Astrocyte of the hippocampus (primary cell): ENCODE data around the gene MEGF6.

Experiments used
- DNase-seq: peaks from one replicate; pipeline ENCODE4 v3.0.0; 2011; ENCODE audit warnings: low read depth, low spot score

Gene MEGF6

GRCh38 chr1:3611170-3612019 lies at the start of gene MEGF6:
Gene MEGF6, minus strand, starts transcription at chr1:3611508. Its CDS starts 240 bp downstream, at chr1:3611268.
- peak; percentile 84 for DNase-seq

- DNase-seq, result no peak
Observed at GRCh38 chr1:3660704-3661103, 49.4 kb upstream of the MEGF6 start.

GRCh38 chr1:3659093-3659492 lies 47.8 kb upstream of the MEGF6 start:
- no peak for DNase-seq

- DNase-seq, result no peak
Observed at GRCh38 chr1:3658231-3658615, 46.9 kb upstream of the MEGF6 start.

- DNase-seq, result no peak
Observed at GRCh38 chr1:3657578-3658230, 46.4 kb upstream of the MEGF6 start.

GRCh38 chr1:3657096-3657475 lies 45.8 kb upstream of the MEGF6 start:
- no peak for DNase-seq

- no peak for DNase-seq
Observed at GRCh38 chr1:3656450-3657095, 45.3 kb upstream of the MEGF6 start.

GRCh38 chr1:3654549-3655281 lies 43.4 kb upstream of the MEGF6 start:
- DNase-seq, result no peak

- DNase-seq, result no peak
Observed at GRCh38 chr1:3653286-3653618, 41.9 kb upstream of the MEGF6 start.

- DNase-seq, result no peak
Observed at GRCh38 chr1:3652548-3653285, 41.4 kb upstream of the MEGF6 start.

GRCh38 chr1:3651930-3652547 lies 40.7 kb upstream of the MEGF6 start, which contains the start of gene TP73:
Gene TP73, plus strand, starts transcription at chr1:3652516. Its CDS starts 29,850 bp downstream, at chr1:3682366.
- peak; percentile 15 for DNase-seq

- DNase-seq, result peak; percentile 35
Observed at GRCh38 chr1:3651026-3651929, 40.0 kb upstream of the MEGF6 start.

GRCh38 chr1:3650248-3651025 lies 39.1 kb upstream of the MEGF6 start:
- DNase-seq, result no peak

GRCh38 chr1:3649342-3650247 lies 38.3 kb upstream of the MEGF6 start, which contains the start of gene WRAP73:
Gene WRAP73, minus strand, starts transcription at chr1:3650103. Its CDS starts 104 bp downstream, at chr1:3649999.
- DNase-seq, result peak; percentile 96

- no peak for DNase-seq
Observed at GRCh38 chr1:3646596-3646995, 35.3 kb upstream of the MEGF6 start.

- no peak for DNase-seq
Observed at GRCh38 chr1:3645666-3646355, 34.5 kb upstream of the MEGF6 start.

- DNase-seq, result no peak
Observed at GRCh38 chr1:3645247-3645646, 33.9 kb upstream of the MEGF6 start.
